SK-N-SH (cell line): ENCODE measurements around the gene BMPR1A. TPM values are rescaled to one million over a fixed set of nuclear protein-coding genes. Genes with fewer than 3 reads are reported as not detected.

ENCODE experiments used
- CTCF ChIA-PET: fragments of 300-600, 350-600 bp; formaldehyde crosslinking; extraction: SDS; loops from one replicate; lab custom pipeline; 2021; lab: Yijun Ruan, JAX
- POLR2A ChIA-PET: fragments of 350-600 bp; sonication (Branson Sonifier 250); formaldehyde crosslinking; extraction: SDS; loops from one replicate; lab custom pipeline; 2020; ENCODE audit warnings: antibody characterized with exemption, inconsistent platforms; lab: Yijun Ruan, JAX
- DNase-seq: peaks from one replicate; pipeline ENCODE4 v3.0.0; 2012
- H2AFZ ChIP-seq: fragments of 200-600 bp; sonication (generic); 2 replicates; pipeline ENCODE4 v1.8.1; 2016; ENCODE audit warnings: antibody characterized with exemption, mild to moderate bottlenecking, low read depth
- H3F3A ChIP-seq: fragments of 200-600 bp; sonication (generic); replicated peaks from 2 replicates; pipeline ENCODE3; 2016; ENCODE audit warnings: antibody characterized with exemption, mild to moderate bottlenecking; ENCODE audit not compliant: insufficient read depth
- H3K27ac ChIP-seq, 2 experiments: fragments of 200-500 bp in 1 of 2; fragments of 200-600 bp in 1 of 2; sonication (Bioruptor generic) in 1 of 2; sonication (generic), shearing (Covaris generic) in 1 of 2; 2 replicates each; pipeline versions ENCODE4 v1.5.1 to v1.6.1; 2014 to 2016; ENCODE audit warnings: low read depth in 2 of 2, inconsistent platforms in 1 of 2, low read length in 1 of 2, mild to moderate bottlenecking in 1 of 2, mixed read lengths in 1 of 2
- H3K27me3 ChIP-seq: fragments of 200-600 bp; sonication (generic), shearing (Covaris generic); 2 replicates; pipeline ENCODE4 v1.6.1; 2016; ENCODE audit warnings: mixed run types; ENCODE audit not compliant: insufficient read depth
- H3K36me3 ChIP-seq, 2 experiments: fragments of 200-500 bp in 1 of 2; fragments of 200-600 bp in 1 of 2; sonication (Bioruptor generic) in 1 of 2; sonication (generic) in 1 of 2; replicated peaks in 1 of 2; 2 replicates each; pipeline versions ENCODE3 to v1.5.1; 2014 to 2016; ENCODE audit warnings: low read length in 1 of 2, mild to moderate bottlenecking in 1 of 2; ENCODE audit not compliant: insufficient read depth in 2 of 2, control insufficient read depth in 1 of 2
- H3K4me1 ChIP-seq, 2 experiments: fragments of 200-500 bp in 1 of 2; fragments of 200-600 bp in 1 of 2; sonication (Bioruptor generic) in 1 of 2; sonication (generic), shearing (Covaris generic) in 1 of 2; 2 replicates each; pipeline versions ENCODE4 v1.5.1 to v1.6.1; 2014 to 2016; ENCODE audit warnings: low read depth in 1 of 2, low read length in 1 of 2, mixed run types in 1 of 2; ENCODE audit not compliant: insufficient read depth in 2 of 2, control insufficient read depth in 1 of 2
- H3K4me2 ChIP-seq: fragments of 200-600 bp; sonication (generic), shearing (Covaris generic); 2 replicates; pipeline ENCODE4 v1.6.1; 2017; ENCODE audit warnings: mixed run types
- H3K4me3 ChIP-seq, 2 experiments: fragments of 200-500 bp in 1 of 2; fragments of 200-600 bp in 1 of 2; sonication (Bioruptor generic) in 1 of 2; sonication (generic), shearing (Covaris generic) in 1 of 2; 2 replicates each; pipeline versions ENCODE4 v1.5.1 to v1.8.1; 2014 to 2016; ENCODE audit warnings: low read depth in 2 of 2, inconsistent platforms in 1 of 2, low read length in 1 of 2, mild to moderate bottlenecking in 1 of 2, mixed read lengths in 1 of 2, moderate library complexity in 1 of 2
- H3K79me2 ChIP-seq: fragments of 200-600 bp; sonication (generic); 2 replicates; pipeline ENCODE4 v1.8.1; 2017; ENCODE audit warnings: mild to moderate bottlenecking; ENCODE audit not compliant: insufficient read depth
- H3K9ac ChIP-seq: fragments of 200-600 bp; sonication (generic); 2 replicates; pipeline ENCODE4 v1.6.1; 2017; ENCODE audit warnings: mixed run types
- H3K9me2 ChIP-seq: fragments of 200-600 bp; sonication (generic); 2 replicates; pipeline ENCODE4 v1.6.1; 2017; ENCODE audit warnings: mixed run types
- H3K9me3 ChIP-seq: fragments of 200-600 bp; sonication (generic); 2 replicates; pipeline ENCODE4 v1.6.1; 2017; ENCODE audit warnings: mixed run types, mild to moderate bottlenecking, moderate library complexity
- H4K20me1 ChIP-seq: fragments of 200-600 bp; sonication (generic); 2 replicates; pipeline ENCODE4 v1.6.1; 2017; ENCODE audit warnings: mild to moderate bottlenecking, mixed run types; ENCODE audit not compliant: insufficient read depth
- CHD2 ChIP-seq: fragments of 150-350 bp; IDR thresholded peaks from 2 replicates; pipeline ENCODE4 v1.6.1; 2018; ENCODE audit warnings: low read length; ENCODE audit not compliant: partially characterized antibody
- CTCF ChIP-seq: fragments of 200-600 bp; sonication (generic); IDR thresholded peaks from 2 replicates; pipeline ENCODE4 v1.6.1; 2017; ENCODE audit warnings: antibody characterized with exemption, mild to moderate bottlenecking, moderate library complexity
- EZH2phosphoT487 ChIP-seq: fragments of 200-600 bp; sonication (generic); IDR thresholded peaks from 2 replicates; pipeline ENCODE4 v1.6.1; 2017; ENCODE audit warnings: low read depth, mixed run types, mild to moderate bottlenecking, antibody characterized with exemption, moderate library complexity, borderline replicate concordance
- FOSL2 ChIP-seq: IDR thresholded peaks from 2 replicates; pipeline ENCODE4 v1.4.0; 2012; ENCODE audit warnings: low read depth, mild to moderate bottlenecking, moderate library complexity, borderline replicate concordance
- FOXJ3 ChIP-seq: sonication (generic); formaldehyde crosslinking; IDR thresholded peaks from 2 replicates; pipeline ENCODE4 v1.5.1; 2020; ENCODE audit warnings: mild to moderate bottlenecking, missing genetic modification reagents
- FOXM1 ChIP-seq: IDR thresholded peaks from 2 replicates; pipeline ENCODE4 v1.4.0; 2012; ENCODE audit warnings: low read depth, mild to moderate bottlenecking
- GABPA ChIP-seq: IDR thresholded peaks from 2 replicates; pipeline ENCODE4 v1.4.0; 2012; ENCODE audit warnings: low read depth, mild to moderate bottlenecking
- GATA2 ChIP-seq: sonication (generic); formaldehyde crosslinking; IDR thresholded peaks from 2 replicates; pipeline ENCODE4 v1.5.0; 2020; ENCODE audit warnings: mild to moderate bottlenecking, missing genetic modification reagents
- MAX ChIP-seq: IDR thresholded peaks from 2 replicates; pipeline ENCODE4 v1.4.0; 2012; ENCODE audit warnings: low read depth
- MXI1 ChIP-seq: IDR thresholded peaks from 2 replicates; pipeline ENCODE4 v1.6.1; 2012; ENCODE audit warnings: mild to moderate bottlenecking, low read depth, low read length, improper control_type of control experiment
- NFIC ChIP-seq: IDR thresholded peaks from 2 replicates; pipeline ENCODE4 v1.4.0; 2012; ENCODE audit warnings: borderline replicate concordance
- NRF1 ChIP-seq: IDR thresholded peaks from 2 replicates; pipeline ENCODE4 v1.6.1; 2012; ENCODE audit warnings: low read depth, mild to moderate bottlenecking, low read length
- PBX3 ChIP-seq: IDR thresholded peaks from 2 replicates; pipeline ENCODE4; 2012
- POLR2AphosphoS5 ChIP-seq: IDR thresholded peaks from 2 replicates; pipeline ENCODE4 v1.6.1; 2012; ENCODE audit warnings: low read depth, low read length
- RCOR1 ChIP-seq: fragments of 150-350 bp; IDR thresholded peaks from 2 replicates; pipeline ENCODE4 v1.6.1; 2017; ENCODE audit warnings: antibody characterized with exemption, low read length
- REST ChIP-seq: IDR thresholded peaks from 2 replicates; pipeline ENCODE4 v1.6.1; 2012; ENCODE audit warnings: mild to moderate bottlenecking, low read depth, low read length, moderate library complexity
- RFX5 ChIP-seq: IDR thresholded peaks from 2 replicates; pipeline ENCODE4 v1.6.1; 2012; ENCODE audit warnings: mild to moderate bottlenecking, improper control_type of control experiment, low read length
- SIN3A ChIP-seq: IDR thresholded peaks from 2 replicates; pipeline ENCODE4 v1.6.1; 2012; ENCODE audit warnings: low read depth, mild to moderate bottlenecking, low read length, moderate library complexity, borderline replicate concordance
- SMC3 ChIP-seq: IDR thresholded peaks from 2 replicates; pipeline ENCODE4 v1.6.1; 2012; ENCODE audit warnings: low read depth, low read length, improper control_type of control experiment
- TAF1 ChIP-seq: IDR thresholded peaks from 2 replicates; pipeline ENCODE4 v1.6.1; 2012; ENCODE audit warnings: low read depth, mild to moderate bottlenecking, low read length, moderate library complexity, borderline replicate concordance
- TEAD4 ChIP-seq: IDR thresholded peaks from 2 replicates; pipeline ENCODE4 v1.4.0; 2012; ENCODE audit warnings: mild to moderate bottlenecking, borderline replicate concordance; ENCODE audit not compliant: insufficient read depth
- USF1 ChIP-seq: IDR thresholded peaks from 2 replicates; pipeline ENCODE4 v1.4.0; 2012; ENCODE audit warnings: low read depth, borderline replicate concordance
- ZBTB33 ChIP-seq: IDR thresholded peaks from 2 replicates; pipeline ENCODE4 v1.4.0; 2012; ENCODE audit warnings: low read depth, borderline replicate concordance
- WGBS: methylation state at CpG from one replicate; pipeline ENCODE4 v1.1.6; 2017; ENCODE audit warnings: low lambda C conversion rate; 5-methylcytosine and 5-hydroxymethylcytosine counted together
- polyA plus RNA-seq, 3 experiments: library from polyadenylated mRNA; depleted of rRNA; stranded (reverse); fragments of >200 nt; gene quantifications; 2 replicates each; pipeline ENCODE4 v1.2.3, GENCODE V29; 2012

BMPR1A gene
- polyA plus RNA-seq, 1 of the 3 experiments (the other 2 are of a cell fraction), result 12.7 TPM

- no peak overlapping the region for H3K4me3 ChIP-seq
- ChIA-PET CTCF (no interaction called here), POLR2A (no interaction called here)
- peak overlapping the region; percentile 50 for H3K4me2 ChIP-seq
- H3K9me3 ChIP-seq, result no peaks in the 10 kb centered on the region
- peaks cover 16% of the 10 kb centered on the region for H3F3A ChIP-seq
- H2AFZ ChIP-seq, result no peak overlapping the region
- peak overlapping the region; percentile 39 to 74; a peak in 3 of 4 replicates for H3K27ac ChIP-seq
- H3K9ac ChIP-seq, result 0 out of 2 replicates have a peak overlapping the region, but pooled peaks have one; percentile 19
- H3K4me1 ChIP-seq, result peaks cover 4 to 34% of the 10 kb centered on the region in 2 experiments; a peak in 3 of 4 replicates
- peaks cover 49% of the 10 kb centered on the region for H4K20me1 ChIP-seq
- H3K36me3 ChIP-seq, result peaks cover 0 to 14% of the 10 kb centered on the region in 2 experiments
- DNase-seq, result no peak
- 73% methylated on average over 4 of the region's 4 CpGs for WGBS
- H3K79me2 ChIP-seq, result peaks cover 100% of the 10 kb centered on the region
- H3K9me2 ChIP-seq, result no peaks in the 10 kb centered on the region
- H3K27me3 ChIP-seq, result no peaks in the 10 kb centered on the region
- no peak for TF ChIP-seq CHD2
- no peak for TF ChIP-seq ZBTB33
- TF ChIP-seq MAX, result no peak
- no peak for TF ChIP-seq USF1
- 0 out of 2 replicates have a peak, but pooled peaks have one; percentile 24 for TF ChIP-seq NFIC
- TF ChIP-seq FOSL2, result peak; percentile 36; the same call in 1 of the 2 replicates
- TF ChIP-seq RCOR1, result no peak
- no peak for TF ChIP-seq NRF1
- no peak for TF ChIP-seq GATA2 (CRISPR knock-in tag)
- peak; percentile 13; the same call in 1 of the 2 replicates for TF ChIP-seq PBX3
- no peak for TF ChIP-seq SIN3A
- TF ChIP-seq TEAD4, result no peak
- no peak for TF ChIP-seq POLR2AphosphoS5
- TF ChIP-seq FOXM1, result no peak
- TF ChIP-seq RFX5, result no peak
- no peak for TF ChIP-seq EZH2phosphoT487
- TF ChIP-seq MXI1, result no peak
- TF ChIP-seq SMC3, result no peak
- TF ChIP-seq TAF1, result no peak
- no peak for TF ChIP-seq CTCF
- TF ChIP-seq FOXJ3, result no peak
- no peak for TF ChIP-seq REST
- no peak for TF ChIP-seq GABPA
Measured at GRCh38 chr10:86815035-86815617, 58.7 kb downstream of the BMPR1A start.
